ENCODE measurements around the gene LIN28A.

LIN28A gene

DNA sequence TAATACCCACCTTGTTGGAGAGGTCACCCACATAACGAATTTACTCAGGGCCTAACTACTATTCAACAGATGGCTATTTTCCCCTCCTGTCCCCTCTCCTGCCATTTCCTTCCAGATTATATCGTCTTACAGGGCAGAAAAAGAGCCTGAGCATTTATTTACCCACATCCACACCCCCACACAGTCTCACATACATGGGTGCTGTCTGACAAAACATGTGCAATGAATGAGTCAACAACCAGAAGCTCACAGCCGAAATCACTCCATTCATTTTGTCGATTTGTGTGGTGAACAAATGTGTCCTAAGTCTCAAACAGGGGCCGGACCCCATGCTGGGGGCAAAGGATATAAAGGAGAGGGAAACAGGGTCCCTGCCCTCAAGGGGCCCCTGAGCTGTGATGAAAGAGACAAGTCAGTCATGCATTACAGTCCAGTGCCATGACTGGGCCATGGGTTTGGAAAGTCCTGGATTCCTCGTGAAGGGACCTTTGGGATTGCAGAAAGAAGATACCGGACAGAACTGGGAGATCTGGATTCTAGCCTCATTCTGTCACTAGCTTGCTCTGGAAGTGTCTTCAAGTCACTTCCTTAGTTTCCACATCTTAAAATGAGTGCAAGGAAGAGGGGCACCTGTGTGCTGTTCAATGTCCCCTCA is 21.7 kb upstream of the LIN28A start:
- no peak for DNase-seq

DNA sequence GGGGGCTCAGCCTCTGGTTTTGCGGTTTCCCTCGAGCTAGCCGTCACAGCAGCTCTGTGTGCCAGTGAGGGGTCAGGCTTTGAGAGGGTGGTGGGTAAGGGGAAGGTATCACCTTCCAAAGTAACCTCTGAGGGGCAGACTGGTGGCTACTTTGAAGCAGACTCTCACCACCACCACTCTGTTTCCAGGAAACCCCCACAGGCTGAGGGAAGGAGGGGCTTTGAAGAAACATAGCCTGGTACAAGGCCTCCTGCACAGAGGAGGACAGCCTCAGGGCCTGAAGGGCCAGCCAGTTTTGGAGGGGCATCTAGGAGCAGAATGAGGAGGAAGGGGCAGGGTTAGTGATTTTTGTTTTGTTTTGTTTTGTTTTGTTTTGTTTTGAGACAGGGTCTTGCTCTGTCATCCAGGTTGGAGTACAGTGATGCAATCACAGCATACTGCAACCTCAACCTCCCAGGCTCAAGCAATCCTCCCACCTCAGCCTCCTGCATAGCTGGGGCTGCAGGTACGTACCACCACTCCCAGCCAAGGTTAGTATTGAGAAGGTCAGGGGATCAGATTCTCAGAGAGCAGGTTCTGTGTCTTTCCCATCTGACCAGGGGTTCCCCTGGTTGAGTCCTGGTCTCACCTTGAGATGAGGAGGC is 20.9 kb upstream of the LIN28A start:
- no peak for DNase-seq

DNA sequence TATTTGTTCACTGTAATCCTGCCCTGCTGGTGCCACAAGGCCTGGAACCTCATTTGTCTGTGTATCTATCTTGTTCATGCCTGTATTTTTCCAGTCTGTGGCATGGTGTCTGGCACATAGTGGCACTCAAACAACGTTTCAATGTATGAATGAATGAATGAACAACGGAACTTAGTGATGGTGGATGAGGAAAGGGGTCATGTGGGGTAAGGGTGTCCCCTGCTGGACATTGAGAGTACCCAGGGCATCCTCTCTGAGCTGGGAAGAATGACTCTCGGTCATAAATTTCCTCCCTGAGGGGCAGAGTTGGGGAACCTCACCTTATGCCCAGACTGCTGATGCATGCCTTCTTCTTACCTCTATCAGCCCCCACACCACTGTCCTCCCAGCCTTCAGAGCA is 19.2 kb upstream of the LIN28A start:
- DNase-seq, result peak in 4 of 5 donors; percentile 28 to 61 (median 40)

DNA sequence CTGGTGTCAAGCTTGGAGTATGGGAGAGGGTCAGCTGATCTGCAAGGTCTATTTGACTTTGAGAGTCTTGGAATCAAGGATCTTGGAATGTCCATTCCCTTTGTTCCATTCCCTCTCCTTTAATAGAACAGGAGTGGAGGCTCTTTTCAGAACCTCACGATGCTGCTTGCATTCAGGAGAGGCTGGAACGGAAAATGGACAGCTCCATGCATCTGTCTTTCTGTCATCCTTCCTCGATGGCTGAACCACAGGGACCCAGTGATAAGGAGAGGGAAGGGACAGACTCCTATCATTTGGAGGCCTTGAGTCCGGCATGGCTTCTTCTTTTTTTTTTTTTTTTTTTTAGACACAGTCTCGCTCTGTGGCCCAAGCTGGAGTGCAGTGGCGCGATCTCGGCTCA is 14.9 kb upstream of the LIN28A start:
- no peak for DNase-seq

DNA sequence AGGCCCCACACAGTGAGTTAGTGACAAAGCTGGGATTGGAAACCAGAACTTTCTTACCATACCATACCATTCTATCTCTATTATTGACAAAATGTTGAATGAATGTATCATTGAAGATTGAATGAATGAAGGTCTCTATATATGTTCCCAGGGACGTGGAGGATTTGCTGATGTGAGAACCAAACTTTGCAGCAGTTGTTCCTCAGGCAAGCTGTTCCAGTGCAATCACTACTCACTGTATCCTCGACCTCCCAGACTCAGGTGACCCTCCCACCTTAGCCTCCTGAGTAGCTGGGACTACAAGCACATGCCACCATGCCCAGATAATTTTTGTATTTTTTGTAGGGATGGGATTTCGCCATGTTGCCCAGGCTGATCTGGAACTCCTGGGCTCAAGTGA is 11.6 kb upstream of the LIN28A start:
- DNase-seq, result no peak

DNA sequence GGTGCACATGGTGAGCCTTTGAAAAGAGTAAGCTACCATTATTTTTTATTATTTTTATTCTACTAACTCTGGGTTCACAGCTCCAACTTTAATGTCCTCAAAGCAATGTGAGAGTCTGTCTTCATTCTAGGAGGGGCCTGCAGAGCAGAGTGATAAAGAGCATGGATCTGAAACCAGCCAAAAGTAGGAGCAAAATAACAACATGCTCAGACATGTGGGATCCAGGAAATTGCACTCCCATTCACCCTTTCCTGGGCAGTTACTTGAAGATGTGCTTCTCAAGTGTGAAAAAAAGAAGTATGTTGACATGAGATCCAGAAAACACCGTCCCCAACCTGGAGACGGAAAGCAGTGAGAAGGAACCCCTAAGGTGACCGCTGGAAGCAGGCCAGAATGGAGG is 8.7 kb upstream of the LIN28A start:
- DNase-seq, result no peak

DNA sequence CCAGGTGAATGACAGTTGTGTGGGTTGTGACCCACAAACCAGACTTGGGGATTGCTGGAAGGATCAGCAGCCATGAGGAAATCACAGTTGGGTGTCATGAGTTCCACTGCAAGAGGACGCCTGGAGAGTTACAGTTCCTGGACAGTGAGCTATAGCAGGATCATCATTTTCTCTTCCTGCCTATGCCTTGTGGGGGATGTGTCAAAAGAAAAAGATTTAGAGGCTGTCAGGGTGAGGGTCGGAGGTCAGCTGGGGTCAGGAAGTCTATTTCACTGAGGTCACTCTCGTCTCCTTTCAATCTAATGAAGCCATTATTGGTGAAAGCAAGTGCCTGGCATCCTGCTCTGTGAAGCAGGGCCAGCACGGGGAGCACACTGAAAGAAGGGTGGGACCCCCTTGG is 7.0 kb upstream of the LIN28A start:
- no peak for DNase-seq

DNA sequence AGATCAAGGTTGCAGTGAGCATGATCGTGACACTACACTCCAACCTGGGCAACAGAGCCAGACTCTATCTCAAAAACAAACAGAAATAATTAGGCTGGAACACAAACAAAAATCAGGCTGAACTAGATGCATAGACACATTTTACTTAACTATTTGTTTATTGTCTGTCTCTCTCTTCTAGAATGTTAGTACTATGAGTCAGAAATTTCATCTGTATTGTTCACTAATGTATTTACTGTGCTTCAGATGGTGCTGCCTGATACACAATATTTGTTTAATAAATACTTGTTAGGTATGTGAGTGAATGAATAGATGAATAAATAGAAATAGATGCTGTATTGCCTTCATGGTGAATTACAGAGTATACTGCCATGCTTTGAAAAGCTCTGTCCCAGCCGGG is 6.0 kb upstream of the LIN28A start:
- no peak for DNase-seq

DNA sequence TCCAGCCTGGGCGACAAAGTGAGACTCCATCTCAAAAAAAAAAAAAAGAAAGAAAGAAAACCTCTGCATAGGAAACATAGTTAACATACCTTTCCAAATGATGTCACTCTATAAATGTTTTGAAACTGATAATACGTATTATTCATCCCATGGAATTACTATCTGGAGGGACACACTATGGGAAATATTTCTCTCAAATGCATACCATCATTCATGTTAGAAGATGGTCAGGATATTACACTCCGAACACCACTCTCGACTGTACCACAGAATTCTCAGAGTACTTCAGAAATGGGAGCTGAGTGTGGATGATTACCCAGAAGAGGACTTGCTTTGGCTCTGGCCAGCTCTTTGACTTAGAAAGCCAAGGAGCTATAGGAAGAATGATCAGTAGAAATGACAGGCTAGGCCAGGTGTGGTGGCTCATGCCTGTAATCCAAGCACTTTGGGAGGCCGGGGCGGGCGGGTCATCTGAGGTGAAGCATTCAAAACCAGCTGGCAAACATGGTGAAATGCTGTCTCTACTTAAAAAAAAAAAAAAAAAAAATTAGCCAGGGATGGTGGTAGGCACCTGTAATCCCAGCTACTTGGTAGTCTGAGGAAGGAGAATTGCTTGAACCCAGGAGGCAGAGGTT is 5.2 kb upstream of the LIN28A start:
- DNase-seq, result no peak

DNA sequence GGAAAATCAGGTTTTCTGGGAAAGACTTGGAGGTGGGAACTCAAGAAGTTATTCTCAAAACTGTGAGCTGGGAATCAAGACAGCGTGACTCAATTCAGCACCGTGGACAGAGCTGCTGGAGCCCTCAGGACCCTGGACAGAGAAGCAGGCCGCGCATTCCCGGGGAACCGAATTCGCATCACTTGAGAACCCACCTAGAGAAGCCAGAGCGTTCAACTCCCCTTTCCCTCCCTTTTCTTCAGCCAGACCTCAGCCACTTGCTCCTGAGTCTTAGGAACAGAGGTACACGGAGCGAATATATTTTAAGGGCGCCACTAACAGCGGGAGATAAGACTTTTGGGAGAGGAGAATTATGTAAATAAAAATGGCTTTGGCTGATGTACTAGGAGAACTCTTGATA is 2.0 kb upstream of the LIN28A start:
- DNase-seq, result peak; percentile 46 to 79 (median 65)

DNA sequence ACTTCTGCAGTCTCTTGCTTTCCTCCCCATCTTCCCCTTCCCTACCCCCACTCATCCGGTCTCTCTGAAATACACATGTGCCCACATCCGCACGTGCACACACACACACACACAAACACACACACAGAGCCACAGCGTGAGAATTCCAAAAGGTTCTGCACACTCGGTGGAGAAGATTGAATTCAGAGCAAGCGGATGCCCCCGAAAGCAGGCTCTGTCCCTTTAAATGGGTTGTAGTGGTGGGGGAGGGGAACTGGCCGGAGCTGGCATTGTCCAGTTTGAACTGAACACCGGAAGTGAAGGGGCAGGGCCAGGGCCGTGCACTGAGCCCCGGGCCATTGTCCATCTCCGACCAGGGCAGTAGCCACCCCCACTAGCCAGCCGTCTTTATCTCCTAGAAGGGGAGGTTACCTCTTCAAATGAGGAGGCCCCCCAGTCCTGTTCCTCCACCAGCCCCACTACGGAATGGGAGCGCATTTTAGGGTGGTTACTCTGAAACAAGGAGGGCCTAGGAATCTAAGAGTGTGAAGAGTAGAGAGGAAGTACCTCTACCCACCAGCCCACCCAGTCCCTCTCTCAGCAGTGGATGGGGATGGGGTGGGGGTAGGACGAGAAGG is 1.3 kb upstream of the LIN28A start:
- DNase-seq, result peak in 1 of 5 donors; percentile 26

DNA sequence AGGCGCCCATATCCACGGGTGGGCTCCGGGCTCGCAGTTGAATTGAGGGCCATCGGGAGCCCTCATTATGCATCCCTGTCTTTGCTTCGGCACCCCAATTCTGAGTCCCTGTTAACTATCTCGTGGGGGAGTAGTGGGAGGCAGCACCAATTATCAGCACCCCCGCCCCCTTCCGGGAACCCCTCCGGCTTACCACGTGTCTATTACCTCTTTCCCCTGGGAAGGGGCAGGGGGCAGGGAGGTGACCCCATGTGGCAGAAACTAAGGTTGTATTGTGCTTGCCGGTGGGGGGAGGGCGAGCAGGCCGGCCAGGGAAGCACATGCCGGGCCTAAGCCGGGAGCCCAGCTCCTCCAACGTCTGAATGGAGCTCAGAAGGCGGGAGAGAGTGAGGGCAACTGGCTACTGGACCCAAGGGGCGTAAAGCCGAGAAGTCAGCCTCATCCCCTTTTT is 1.0 kb downstream of the LIN28A start:
- no peak for DNase-seq

DNA sequence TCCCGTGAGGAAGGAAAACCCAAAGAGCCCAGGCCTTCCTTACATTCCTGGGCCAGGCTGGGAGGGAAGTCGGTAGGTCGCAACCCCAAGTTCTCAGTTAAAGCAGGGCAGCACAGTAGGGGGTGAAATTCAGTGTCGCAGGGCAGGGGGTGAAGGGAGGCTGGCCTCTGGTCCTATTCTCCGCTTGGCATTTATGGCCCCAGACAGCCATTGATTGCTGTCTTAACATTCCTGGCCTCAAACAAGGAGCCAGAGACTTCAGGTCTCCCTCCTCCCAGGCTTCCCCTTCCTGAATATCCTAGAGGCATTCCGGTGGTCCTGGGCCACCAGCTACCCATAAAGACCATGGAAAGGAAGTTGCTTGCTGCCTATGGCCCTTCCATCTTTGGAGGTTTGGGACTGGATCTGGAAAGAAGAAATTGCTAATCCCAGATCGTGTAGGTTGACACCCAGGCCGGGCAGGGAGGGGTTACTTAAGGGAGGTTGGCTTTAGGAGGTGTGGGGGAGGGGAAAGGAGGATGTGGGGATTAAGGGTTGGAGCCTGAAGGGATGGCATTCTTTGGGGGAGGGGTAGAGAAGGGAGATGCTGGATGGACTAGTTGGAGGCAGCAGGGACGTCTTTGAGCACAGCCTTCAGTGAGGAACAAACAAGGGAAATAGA is 1.7 kb downstream of the LIN28A start:
- no peak for DNase-seq

DNA sequence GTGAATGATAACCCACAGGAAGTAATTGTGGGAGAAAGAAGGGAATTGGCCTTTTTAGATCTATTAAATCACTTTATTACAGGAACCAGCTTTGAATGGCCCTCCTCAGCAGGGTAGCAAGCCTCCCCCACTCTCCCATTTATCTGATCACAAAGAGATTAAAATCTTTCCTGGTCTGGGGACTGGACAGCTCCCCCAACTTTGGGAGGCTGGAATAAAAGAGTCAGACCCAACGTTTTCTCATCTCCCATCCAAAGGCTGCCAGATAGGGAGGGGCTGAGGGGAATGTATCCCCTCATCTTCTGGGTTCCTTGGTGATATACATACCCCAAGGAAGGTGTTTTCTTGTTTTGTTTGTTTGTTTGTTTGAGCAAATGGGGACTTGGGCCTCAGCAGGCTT is 2.4 kb downstream of the LIN28A start:
- no peak for DNase-seq

DNA sequence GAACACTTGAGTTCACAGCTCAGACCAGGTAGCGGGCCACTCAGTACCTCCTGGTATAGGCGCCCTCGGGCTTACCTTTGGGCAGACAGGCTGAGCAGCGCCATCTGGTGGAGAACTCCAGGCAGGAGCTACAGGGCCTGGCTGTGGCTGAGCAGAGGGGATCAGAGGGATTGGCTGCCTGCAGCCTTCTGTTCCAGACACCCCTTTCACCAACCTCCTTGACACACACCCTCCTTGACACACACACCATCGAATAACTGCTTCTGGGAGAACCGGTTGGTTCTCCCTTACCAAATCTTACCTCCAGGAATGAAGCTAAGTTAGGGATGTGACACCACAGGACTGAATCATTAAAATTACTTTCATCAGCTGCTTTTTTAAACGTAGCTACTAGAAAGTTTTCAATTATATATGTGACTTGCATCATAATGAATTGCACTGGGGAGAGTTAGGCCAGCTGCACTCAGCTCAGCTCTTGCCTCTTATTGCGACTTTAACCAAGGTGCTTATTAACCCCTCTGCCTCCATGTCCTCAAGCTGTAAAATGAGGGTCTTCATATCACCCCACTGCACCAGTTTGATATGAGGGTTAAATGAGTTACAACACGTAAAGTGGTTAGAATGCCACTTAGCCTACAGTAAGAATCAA is 6.6 kb downstream of the LIN28A start:
- DNase-seq, result peak; percentile 60 to 83 (median 76)

DNA sequence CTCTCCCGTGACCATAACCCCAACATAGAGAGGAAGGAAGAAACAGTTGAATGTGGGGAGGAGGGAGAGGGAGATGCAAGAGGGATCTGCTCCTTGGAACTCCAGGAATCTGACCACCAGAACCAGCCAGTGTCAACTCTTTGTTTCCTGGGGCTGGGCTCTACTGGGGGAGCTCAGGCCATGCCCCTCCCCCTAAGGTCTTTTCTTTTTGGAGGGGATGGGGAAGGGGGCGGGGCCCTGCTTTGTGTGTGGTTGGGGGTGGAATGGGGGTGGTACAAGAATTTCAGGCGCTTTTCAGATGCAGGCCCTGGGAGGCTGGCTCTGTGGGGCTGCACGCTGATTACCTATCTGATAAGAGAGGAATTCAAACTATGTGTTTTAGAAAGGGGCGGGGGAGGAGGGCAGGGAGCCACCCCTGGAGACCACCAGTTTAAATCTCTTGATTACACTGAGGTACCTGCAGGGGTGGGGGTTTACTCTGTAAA is 8.3 kb downstream of the LIN28A start:
- DNase-seq, result no peak

DNA sequence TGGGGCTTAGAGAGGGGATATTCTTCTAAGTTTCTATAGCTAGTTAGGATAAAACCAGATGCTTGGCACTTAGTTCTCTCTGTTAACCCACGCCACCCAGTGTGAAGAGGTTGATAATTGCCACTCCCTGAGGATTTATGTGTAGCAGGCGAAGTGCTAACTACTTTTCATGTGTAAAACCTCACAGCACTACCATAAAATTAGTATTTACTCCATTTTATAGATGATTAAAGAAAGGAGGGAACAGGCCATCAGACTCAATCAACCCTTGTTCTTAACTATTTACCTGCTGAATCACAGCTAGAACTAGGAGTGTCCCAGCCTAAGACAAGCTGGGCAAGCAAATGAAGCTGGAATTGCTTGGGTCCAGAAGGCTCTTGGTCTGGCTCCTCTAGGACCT is 8.9 kb downstream of the LIN28A start:
- DNase-seq, result no peak

DNA sequence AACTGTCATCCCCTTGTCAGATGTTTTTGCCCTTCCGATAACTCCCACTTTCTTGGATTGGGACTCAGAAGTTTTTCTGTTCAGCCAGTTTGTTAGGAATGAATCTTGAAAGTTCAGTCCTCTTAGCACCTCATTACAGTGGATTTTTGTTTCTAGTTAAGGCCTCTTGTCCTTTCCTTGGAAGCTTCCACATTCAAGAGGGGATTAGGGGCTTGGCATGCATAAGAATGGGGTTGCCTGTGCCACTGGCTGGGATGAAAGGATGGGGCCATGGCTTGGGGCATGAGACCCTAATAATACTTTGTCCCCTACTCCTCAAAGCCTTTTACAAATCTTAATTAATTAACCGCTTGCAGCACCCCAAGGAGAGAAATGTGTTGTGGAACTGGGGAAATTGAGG is 19.1 kb downstream of the LIN28A start:
- DNase-seq, result no peak

DNA sequence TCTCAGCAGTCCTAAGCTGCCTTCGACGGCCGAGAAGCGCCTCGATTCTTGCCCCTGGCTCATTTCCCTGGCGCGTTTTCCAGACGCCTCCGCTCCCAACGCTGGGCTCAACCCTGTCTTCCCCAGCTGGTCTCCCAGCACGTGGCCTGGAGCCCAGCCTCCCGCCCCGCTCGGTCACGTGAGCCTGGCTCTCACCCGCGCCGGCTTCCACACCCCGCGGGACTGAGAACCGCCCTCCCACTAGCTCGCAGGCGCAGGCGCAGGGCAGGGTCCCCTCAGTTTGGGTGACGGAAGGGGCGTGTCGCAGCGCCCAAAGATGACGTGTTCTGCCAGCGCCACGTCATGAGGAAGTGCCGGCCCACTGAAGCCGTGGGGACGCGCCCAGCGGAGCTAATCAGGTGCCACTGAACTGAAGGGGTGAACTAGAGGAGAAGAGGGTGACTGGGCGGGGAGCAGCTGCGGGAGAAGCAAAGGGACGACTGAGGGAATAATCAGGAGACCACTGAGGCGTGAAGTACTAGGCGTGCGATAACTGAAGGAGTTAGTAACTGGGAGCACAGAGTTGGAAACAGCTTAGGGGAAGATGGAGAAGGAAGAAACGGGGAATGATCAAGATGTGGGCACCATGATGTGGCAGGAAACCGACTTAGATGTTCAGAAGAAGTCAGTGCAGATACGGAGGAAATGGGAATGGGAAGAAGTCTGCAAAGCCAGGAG is 21.5 kb downstream of the LIN28A start, which contains the start of gene DHDDS:
TSS of gene DHDDS (plus strand) at position 343 of the 717 bp plus-strand sequence. CDS start 625 bp downstream, outside the sequence.
- peak; percentile 95 to 98 (median 97) for DNase-seq

DNA sequence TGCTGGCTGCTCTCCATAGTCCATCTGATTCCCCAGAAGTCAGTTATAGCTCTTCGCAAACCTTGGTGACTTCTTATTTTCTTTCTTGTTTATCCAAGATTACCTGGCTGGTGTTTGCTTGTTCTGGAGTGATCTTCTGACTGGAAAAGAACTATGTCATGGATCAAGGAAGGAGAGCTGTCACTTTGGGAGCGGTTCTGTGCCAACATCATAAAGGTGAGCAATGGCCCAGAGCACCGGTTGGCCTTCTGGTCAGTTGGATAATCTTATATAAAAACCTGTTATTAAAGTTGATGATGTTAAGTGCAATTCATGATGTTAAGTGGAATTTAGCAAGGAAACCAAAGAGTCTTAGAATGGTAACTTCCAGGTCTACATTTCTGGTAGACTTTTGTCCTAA is 22.2 kb downstream of the LIN28A start:
- DNase-seq, result no peak

DNA sequence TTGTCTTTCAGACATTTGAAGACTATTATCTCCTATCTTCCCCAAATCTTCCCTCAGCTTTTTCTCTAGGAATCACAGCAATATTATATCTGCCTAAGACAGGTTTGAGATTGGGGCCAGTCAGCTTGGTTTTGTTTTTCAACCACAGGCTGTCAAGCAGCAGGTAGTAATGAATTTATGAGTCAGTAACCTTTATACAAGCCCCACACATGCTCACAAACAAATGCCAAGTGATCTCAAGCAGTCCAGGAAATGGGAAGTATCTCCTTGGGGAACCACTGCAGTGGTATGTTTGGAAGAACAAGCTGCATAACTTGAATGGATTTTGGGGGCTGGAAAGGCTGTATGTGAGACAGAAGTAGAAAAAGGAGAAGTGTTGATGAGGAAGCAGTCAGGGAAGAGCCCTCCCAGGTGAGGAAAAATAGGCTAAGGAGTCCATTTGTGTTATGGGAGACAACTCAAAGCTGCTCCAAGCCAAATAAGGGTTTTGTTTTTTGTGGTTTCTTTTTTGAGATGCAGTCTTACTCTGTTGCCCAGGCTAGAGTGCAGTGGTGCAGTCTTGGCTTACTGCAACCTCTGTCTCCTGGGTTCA is 23.6 kb downstream of the LIN28A start:
- no peak for DNase-seq

All from T-helper 1 cell (primary cell).